Right lobe of liver (tissue), 4 donors: ENCODE data around the gene SLC12A9.

Experiments used
- POLR2A ChIP-seq: fragments of 450-650 bp; IDR thresholded peaks from one replicate; pipeline ENCODE4 v1.6.1; 2017; ENCODE audit warnings: antibody characterized with exemption, mild to moderate bottlenecking
- TF ChIP-seq, protein P1 (sequence below), 4 donors: fragments of 200-600 bp in 3 of 4; fragments of 450-650 bp in 1 of 4; IDR thresholded peaks; one replicate each; pipeline versions ENCODE4 v1.5.1 to v1.8.0; 2016 to 2022; ENCODE audit warnings: antibody characterized with exemption in 4 of 4, mild to moderate bottlenecking in 2 of 4
- donor health status: DM: no; HTN: no; CAD: no.
- donor health status: DM: no; HTN: no; CAD: no.
- donor health status: DM: no; HTN: yes; CAD: no.

DNA sequence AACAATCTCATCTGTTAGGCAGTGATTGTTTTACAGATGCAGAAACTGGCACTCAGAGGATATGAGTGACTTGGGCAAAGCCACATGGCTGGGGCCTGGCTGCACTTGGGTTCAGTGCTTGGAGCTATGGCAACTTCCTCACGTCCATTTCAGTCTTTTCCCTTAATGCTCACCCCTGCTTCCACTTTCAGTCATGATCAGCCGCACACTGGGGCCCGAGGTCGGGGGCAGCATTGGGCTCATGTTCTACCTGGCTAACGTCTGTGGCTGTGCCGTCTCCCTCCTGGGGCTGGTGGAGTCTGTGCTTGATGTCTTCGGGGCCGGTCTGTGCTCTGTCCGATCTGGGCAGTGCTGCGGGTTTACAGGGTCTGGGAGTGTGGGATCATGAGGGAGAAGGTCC lies 3.0 kb downstream of the SLC12A9 start:
- TF ChIP-seq, protein P1, sequence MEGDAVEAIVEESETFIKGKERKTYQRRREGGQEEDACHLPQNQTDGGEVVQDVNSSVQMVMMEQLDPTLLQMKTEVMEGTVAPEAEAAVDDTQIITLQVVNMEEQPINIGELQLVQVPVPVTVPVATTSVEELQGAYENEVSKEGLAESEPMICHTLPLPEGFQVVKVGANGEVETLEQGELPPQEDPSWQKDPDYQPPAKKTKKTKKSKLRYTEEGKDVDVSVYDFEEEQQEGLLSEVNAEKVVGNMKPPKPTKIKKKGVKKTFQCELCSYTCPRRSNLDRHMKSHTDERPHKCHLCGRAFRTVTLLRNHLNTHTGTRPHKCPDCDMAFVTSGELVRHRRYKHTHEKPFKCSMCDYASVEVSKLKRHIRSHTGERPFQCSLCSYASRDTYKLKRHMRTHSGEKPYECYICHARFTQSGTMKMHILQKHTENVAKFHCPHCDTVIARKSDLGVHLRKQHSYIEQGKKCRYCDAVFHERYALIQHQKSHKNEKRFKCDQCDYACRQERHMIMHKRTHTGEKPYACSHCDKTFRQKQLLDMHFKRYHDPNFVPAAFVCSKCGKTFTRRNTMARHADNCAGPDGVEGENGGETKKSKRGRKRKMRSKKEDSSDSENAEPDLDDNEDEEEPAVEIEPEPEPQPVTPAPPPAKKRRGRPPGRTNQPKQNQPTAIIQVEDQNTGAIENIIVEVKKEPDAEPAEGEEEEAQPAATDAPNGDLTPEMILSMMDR (IDR thresholded peaks at IDR 0.05): no peak
- no peak for TF ChIP-seq POLR2A
